ENCODE data around the gene TMEM200B. TPM values are rescaled to one million over a fixed set of nuclear protein-coding genes. Genes with fewer than 3 reads are reported as not detected.
"Not testable (repeated sequence)": the region's sequence is repeated elsewhere in the genome, so short reads cannot be mapped to it uniquely, and the experiment has no call there.

The TMEM200B gene
- polyA plus RNA-seq, 1 experiment = 18.8 TPM

DNA sequence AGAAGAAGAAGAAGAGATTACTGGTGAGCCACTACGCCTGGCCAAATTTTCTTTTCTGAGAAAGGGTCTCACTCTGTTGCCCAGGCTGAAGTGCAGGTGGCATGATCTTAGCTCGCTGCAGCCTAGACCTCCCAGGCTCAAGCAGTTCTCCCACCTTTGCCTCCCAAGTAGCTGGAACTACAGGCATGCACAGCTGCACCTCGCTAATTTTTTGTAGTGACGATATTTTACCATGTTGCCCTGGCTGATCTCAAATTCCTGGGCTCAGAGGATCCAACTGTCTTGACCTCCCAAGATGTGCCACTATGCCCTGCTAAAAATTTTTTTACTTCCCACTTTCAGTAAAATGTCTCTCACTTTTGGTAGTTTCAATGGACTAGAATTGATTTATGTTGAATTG lies 24.4 kb downstream of the TMEM200B start:
- DNase-seq (ENCODE audit: low read depth) = no peak
- Histone ChIP-seq H3K36me3 (ENCODE audit: control insufficient read depth, insufficient read depth, low read length) (no peaks in the 10 kb centered on the region; the same call in 1 of the 2 replicates), H3K27me3 (ENCODE audit: control insufficient read depth, insufficient read depth, low read length) (no peaks in the 10 kb centered on the region), H3K4me3 (ENCODE audit: low read depth, low read length) (no peak overlapping the region)
- ChIA-PET POLR2A (no interaction called here), CTCF (interaction anchor here (1.5 kb wide), 1 partner anchor 1281 kb away, joined by 5 read pairs; no protein-coding TSS in a partner anchor)
- TF ChIP-seq, protein P1, sequence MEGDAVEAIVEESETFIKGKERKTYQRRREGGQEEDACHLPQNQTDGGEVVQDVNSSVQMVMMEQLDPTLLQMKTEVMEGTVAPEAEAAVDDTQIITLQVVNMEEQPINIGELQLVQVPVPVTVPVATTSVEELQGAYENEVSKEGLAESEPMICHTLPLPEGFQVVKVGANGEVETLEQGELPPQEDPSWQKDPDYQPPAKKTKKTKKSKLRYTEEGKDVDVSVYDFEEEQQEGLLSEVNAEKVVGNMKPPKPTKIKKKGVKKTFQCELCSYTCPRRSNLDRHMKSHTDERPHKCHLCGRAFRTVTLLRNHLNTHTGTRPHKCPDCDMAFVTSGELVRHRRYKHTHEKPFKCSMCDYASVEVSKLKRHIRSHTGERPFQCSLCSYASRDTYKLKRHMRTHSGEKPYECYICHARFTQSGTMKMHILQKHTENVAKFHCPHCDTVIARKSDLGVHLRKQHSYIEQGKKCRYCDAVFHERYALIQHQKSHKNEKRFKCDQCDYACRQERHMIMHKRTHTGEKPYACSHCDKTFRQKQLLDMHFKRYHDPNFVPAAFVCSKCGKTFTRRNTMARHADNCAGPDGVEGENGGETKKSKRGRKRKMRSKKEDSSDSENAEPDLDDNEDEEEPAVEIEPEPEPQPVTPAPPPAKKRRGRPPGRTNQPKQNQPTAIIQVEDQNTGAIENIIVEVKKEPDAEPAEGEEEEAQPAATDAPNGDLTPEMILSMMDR (IDR thresholded peaks at IDR 0.05; ENCODE audit: insufficient read depth, low read depth, low read length) = no peak

DNA sequence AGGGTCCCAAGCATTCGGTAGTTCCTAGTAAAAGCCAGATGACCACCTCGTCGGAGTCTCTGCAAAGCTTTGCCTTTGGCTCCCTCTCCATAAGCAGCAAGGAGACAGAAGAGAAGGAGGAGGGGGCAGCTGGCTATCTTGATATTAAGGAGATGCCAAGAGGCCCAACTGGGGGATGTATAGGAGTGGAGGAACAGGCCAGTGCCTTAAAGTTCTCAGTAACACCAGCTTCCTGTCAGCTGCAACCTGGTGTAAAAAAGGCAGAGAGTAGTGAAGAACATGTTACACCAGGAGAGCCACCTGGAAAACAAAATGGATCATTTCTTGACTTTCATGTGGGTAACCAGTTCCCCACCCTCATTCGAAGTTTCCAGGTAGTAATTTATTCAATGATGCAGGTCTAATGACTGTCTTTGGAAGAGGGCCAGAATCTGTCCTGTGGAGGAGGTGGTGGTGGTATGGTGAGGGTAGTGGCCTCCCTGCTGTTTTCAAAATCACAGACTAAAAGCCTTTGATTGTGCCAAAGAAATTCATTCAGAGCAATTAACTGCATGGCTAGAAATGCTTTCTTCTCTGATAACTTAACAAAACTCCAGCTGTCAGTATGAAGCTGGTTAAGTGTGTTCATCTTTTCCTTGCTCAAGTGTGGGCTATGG lies 27.3 kb downstream of the TMEM200B start:
- DNase-seq (ENCODE audit: low read depth) = no peak
- Histone ChIP-seq H3K36me3 (ENCODE audit: control insufficient read depth, insufficient read depth, low read length) (no peaks in the 10 kb centered on the region), H3K27me3 (ENCODE audit: control insufficient read depth, insufficient read depth, low read length) (no peaks in the 10 kb centered on the region), H3K4me3 (ENCODE audit: low read depth, low read length) (no peak overlapping the region)
- TF ChIP-seq, protein P1 (IDR thresholded peaks at IDR 0.05; ENCODE audit: insufficient read depth, low read depth, low read length) = no peak
- ChIA-PET CTCF (no interaction called here), POLR2A (no interaction called here)

DNA sequence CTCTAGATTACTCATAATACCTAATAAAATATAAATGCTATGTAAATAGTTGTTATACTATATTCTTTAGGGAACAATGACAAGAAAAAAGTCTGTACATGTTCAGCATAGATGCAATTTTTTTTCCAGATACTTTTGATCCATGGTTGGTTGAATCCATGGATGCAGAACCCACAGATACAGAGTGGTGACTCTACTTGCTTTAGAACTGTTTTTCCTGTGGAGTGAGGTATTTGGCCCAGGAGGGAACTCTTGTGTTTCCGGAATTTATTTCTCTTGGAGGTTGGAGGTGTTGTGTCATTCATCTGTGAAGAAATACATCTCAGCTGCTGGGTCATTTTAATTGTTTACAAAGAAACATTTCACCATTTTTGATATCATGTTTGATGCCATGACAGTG lies 28.7 kb downstream of the TMEM200B start:
- TF ChIP-seq, protein P1 (IDR thresholded peaks at IDR 0.05; ENCODE audit: insufficient read depth, low read depth, low read length) = no peak
- Histone ChIP-seq H3K27me3 (ENCODE audit: control insufficient read depth, insufficient read depth, low read length) (no peaks in the 10 kb centered on the region), H3K4me3 (ENCODE audit: low read depth, low read length) (no peak overlapping the region), H3K36me3 (ENCODE audit: control insufficient read depth, insufficient read depth, low read length) (no peaks in the 10 kb centered on the region)
- CTCF ChIA-PET = no interaction called here
- POLR2A ChIA-PET = interaction anchor here (0.7 kb wide), 1 partner anchor 25 kb away, joined by 6 read pairs; no protein-coding TSS in a partner anchor
- no peak for DNase-seq (ENCODE audit: low read depth)

DNA sequence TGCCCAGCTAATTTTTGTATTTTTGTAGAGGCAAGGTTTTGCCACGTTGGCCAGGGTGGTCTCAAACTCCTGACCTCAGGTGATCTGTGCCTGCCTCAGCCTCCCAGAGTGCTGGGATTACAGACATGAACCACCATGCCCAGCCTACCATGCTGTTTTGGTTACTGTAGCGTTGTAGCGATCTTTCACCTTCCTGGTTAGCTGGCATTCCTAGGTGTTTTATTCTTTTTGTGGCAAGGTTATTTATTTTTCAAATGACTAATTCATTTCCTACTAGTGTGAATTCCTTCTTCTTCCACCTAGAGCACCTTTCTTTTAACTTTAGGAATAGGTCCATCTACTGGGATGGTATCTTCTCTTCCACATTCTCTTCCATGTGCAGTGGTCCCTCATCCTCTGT lies 29.3 kb downstream of the TMEM200B start:
- ChIA-PET CTCF (no interaction called here), POLR2A (no interaction called here)
- TF ChIP-seq, protein P1 (IDR thresholded peaks at IDR 0.05; ENCODE audit: insufficient read depth, low read depth, low read length) = no peak
- no peaks in the 10 kb centered on the region for H3K36me3 ChIP-seq (ENCODE audit: control insufficient read depth, insufficient read depth, low read length)
- no peak for DNase-seq (ENCODE audit: low read depth)
- no peaks in the 10 kb centered on the region for H3K27me3 ChIP-seq (ENCODE audit: control insufficient read depth, insufficient read depth, low read length)
- H3K4me3 ChIP-seq (ENCODE audit: low read depth, low read length) = no peak overlapping the region

DNA sequence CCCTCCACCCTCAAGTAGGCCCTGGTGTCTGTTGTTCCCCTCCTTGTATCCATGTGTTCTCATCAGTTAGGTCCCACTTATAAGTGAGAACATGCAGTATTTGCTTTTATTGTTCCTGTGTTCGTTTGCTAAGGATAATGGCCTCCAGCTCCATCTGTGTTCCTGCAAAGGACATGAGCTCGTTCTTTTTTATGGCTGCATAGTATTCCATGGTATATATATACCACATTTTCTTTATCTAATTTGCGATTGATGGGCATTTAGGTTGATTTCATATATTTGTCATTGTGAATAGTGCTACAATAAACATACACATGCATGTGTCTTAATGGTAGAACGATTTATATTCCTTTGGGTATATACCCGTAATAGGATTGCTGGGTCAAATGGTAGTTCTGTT lies 31.0 kb downstream of the TMEM200B start:
- H3K27me3 ChIP-seq (ENCODE audit: control insufficient read depth, insufficient read depth, low read length); H3K4me3 ChIP-seq (ENCODE audit: low read depth, low read length); DNase-seq (ENCODE audit: low read depth); POLR2A ChIA-PET; H3K36me3 ChIP-seq (ENCODE audit: control insufficient read depth, insufficient read depth, low read length): not testable (repeated sequence)
- CTCF ChIA-PET = interaction anchor here (0.8 kb wide), 1 partner anchor 16 kb away, joined by 3 read pairs; no protein-coding TSS in a partner anchor
